ENCODE results near the gene VWA8.

- TF ChIP-seq EP300 (IDR thresholded peaks at IDR 0.05) (no peak), CTCF (IDR thresholded peaks at IDR 0.05) (no peak)
Observed at GRCh38 chr13:41823476-41823875, 137.4 kb downstream of the VWA8 start.
